ENCODE data around the gene ZC3H18. TPM values are rescaled to one million over a fixed set of nuclear protein-coding genes. Genes with fewer than 3 reads are reported as not detected.

The ZC3H18 gene
- total and polyA plus RNA-seq, 2 experiments from 2014 or later = 30.0 to 40.7 TPM

GRCh38 chr16:88672776-88673175 lies 102.6 kb downstream of the ZC3H18 start:
- H3K4me1 Mint-ChIP-seq = peaks cover 6% of the 10 kb centered on the region; the same call in 2 of the 3 replicates
- H3K4me3 Mint-ChIP-seq = no peak overlapping the region
- Histone ChIP-seq H3K9me2 (ENCODE audit: insufficient read depth) (no peaks in the 10 kb centered on the region), H3K79me2 (replicated peaks; ENCODE audit: insufficient read depth) (no peaks in the 10 kb centered on the region), H3F3A (replicated peaks; ENCODE audit: low read depth) (0 out of 2 replicates have a peak, but pooled peaks cover 11% of the 10 kb centered on the region), H4K20me1 (replicated peaks; ENCODE audit: insufficient read depth) (no peaks in the 10 kb centered on the region; the same call in 1 of the 2 replicates), H3K36me3 (ENCODE audit: insufficient read depth) (no peaks in the 10 kb centered on the region; the same call in 1 of the 2 replicates), H3K4me2 (peak overlapping the region; percentile 57; the same call in 1 of the 2 replicates), H3K27ac (ENCODE audit: low read depth) (no peak overlapping the region), H2AFZ (no peak overlapping the region), H3K4me3 (no peak overlapping the region), H3K27me3 (ENCODE audit: insufficient read depth) (no peaks in the 10 kb centered on the region), H3K4me1 (ENCODE audit: insufficient read depth) (peaks cover 5% of the 10 kb centered on the region; the same call in 1 of the 2 replicates)
- H3K36me3 Mint-ChIP-seq (ENCODE audit: low read depth) = peaks cover 10% of the 10 kb centered on the region
- DNase-seq (ENCODE audit: low spot score) = peak; percentile 93
- peak; percentile 98 for ATAC-seq
- peaks cover 18% of the 10 kb centered on the region for H3K27me3 Mint-ChIP-seq (ENCODE audit: insufficient read depth, low read depth, poor library complexity)
- no peak overlapping the region for H3K27ac Mint-ChIP-seq
- peaks cover 10% of the 10 kb centered on the region for H3K9me3 Mint-ChIP-seq
- peak; percentile 56 to 75 for TF ChIP-seq CTCF (conservative IDR thresholded peaks at IDR 0.05; ENCODE audit: low read depth in 2 of 2)
- TF ChIP-seq, protein P1, sequence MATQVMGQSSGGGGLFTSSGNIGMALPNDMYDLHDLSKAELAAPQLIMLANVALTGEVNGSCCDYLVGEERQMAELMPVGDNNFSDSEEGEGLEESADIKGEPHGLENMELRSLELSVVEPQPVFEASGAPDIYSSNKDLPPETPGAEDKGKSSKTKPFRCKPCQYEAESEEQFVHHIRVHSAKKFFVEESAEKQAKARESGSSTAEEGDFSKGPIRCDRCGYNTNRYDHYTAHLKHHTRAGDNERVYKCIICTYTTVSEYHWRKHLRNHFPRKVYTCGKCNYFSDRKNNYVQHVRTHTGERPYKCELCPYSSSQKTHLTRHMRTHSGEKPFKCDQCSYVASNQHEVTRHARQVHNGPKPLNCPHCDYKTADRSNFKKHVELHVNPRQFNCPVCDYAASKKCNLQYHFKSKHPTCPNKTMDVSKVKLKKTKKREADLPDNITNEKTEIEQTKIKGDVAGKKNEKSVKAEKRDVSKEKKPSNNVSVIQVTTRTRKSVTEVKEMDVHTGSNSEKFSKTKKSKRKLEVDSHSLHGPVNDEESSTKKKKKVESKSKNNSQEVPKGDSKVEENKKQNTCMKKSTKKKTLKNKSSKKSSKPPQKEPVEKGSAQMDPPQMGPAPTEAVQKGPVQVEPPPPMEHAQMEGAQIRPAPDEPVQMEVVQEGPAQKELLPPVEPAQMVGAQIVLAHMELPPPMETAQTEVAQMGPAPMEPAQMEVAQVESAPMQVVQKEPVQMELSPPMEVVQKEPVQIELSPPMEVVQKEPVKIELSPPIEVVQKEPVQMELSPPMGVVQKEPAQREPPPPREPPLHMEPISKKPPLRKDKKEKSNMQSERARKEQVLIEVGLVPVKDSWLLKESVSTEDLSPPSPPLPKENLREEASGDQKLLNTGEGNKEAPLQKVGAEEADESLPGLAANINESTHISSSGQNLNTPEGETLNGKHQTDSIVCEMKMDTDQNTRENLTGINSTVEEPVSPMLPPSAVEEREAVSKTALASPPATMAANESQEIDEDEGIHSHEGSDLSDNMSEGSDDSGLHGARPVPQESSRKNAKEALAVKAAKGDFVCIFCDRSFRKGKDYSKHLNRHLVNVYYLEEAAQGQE (IDR thresholded peaks at IDR 0.05; ENCODE audit: unreplicated experiment) = no peak

DNA sequence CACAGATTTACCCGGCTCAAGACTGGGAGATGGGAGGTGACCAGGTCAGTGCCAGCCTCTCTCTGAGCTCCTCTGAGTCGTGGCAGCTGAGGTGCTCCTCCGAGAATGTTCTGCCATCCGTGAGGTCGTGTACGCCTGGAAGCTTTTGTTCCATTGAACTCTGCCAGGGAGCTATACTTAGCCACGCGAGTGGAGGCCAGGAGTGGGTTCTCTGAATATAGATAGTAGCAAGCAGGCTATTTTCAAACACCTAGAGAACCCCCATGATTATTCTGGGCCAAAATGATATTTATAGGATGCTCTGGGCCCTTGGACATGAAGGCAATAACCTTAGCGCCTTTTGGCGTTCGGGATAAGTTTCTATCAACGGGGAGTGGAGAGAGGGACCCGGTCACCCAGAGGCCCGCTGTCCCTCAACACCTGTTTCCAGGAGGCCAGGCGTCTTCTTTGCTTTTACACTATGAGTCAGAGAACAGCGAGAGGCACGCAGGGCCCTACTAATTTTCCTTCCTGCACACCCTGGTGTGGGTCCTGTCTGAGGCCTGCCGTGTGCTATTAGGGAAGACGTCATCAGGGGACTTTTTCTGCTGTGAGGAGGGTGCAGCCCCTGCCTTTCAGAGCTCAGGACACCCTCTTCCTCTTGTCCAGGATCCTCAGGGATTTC lies 103.6 kb downstream of the ZC3H18 start:
- DNase-seq (ENCODE audit: low spot score) (no peak), ATAC-seq (no peak)
- Histone ChIP-seq H3K27ac (ENCODE audit: low read depth) (no peak overlapping the region), H3K36me3 (ENCODE audit: insufficient read depth) (no peaks in the 10 kb centered on the region; the same call in 1 of the 2 replicates), H3K27me3 (ENCODE audit: insufficient read depth) (no peaks in the 10 kb centered on the region), H2AFZ (no peak overlapping the region), H3K4me2 (no peak overlapping the region), H3K4me1 (ENCODE audit: insufficient read depth) (peaks cover 5% of the 10 kb centered on the region; the same call in 1 of the 2 replicates), H3K4me3 (no peak overlapping the region), H3K79me2 (replicated peaks; ENCODE audit: insufficient read depth) (no peaks in the 10 kb centered on the region), H3K9me2 (ENCODE audit: insufficient read depth) (no peaks in the 10 kb centered on the region), H3F3A (replicated peaks; ENCODE audit: low read depth) (0 out of 2 replicates have a peak, but pooled peaks cover 11% of the 10 kb centered on the region), H4K20me1 (replicated peaks; ENCODE audit: insufficient read depth) (no peaks in the 10 kb centered on the region; the same call in 1 of the 2 replicates)
- H3K9me3 Mint-ChIP-seq = peaks cover under 1% of the 10 kb centered on the region; the same call in 1 of the 3 replicates
- no peak for TF ChIP-seq ZNF331 (CRISPR knock-in tag; IDR thresholded peaks at IDR 0.05; ENCODE audit: low read depth)
- TF ChIP-seq, protein P2, sequence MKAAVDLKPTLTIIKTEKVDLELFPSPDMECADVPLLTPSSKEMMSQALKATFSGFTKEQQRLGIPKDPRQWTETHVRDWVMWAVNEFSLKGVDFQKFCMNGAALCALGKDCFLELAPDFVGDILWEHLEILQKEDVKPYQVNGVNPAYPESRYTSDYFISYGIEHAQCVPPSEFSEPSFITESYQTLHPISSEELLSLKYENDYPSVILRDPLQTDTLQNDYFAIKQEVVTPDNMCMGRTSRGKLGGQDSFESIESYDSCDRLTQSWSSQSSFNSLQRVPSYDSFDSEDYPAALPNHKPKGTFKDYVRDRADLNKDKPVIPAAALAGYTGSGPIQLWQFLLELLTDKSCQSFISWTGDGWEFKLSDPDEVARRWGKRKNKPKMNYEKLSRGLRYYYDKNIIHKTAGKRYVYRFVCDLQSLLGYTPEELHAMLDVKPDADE (IDR thresholded peaks at IDR 0.05) = no peak
- TF ChIP-seq CREB1 (CRISPR knock-in tag; IDR thresholded peaks at IDR 0.05; ENCODE audit: low read depth) = no peak
- H3K4me1 Mint-ChIP-seq = peaks cover 6% of the 10 kb centered on the region; the same call in 2 of the 3 replicates
- peaks cover 12% of the 10 kb centered on the region for H3K27me3 Mint-ChIP-seq (ENCODE audit: insufficient read depth, low read depth, poor library complexity)
- no peak overlapping the region for H3K4me3 Mint-ChIP-seq
- no peak overlapping the region for H3K27ac Mint-ChIP-seq
- peaks cover under 1% of the 10 kb centered on the region for H3K36me3 Mint-ChIP-seq (ENCODE audit: low read depth)
